Stomach (tissue), 4 donors: ENCODE measurements around the gene PAXIP1.

Source experiments
- EP300 ChIP-seq: sonication (generic); formaldehyde crosslinking; IDR thresholded peaks from one replicate; pipeline ENCODE4 v1.6.1; 2017; ENCODE audit warnings: antibody characterized with exemption
- POLR2A ChIP-seq, 4 donors: fragments of 450-650 bp; IDR thresholded peaks; one replicate each; pipeline ENCODE4 v1.6.1; 2016; ENCODE audit warnings: antibody characterized with exemption in 4 of 4, control low read depth in 2 of 4, mild to moderate bottlenecking in 1 of 4, moderate library complexity in 1 of 4
- POLR2AphosphoS5 ChIP-seq, 3 donors: sonication (generic); formaldehyde crosslinking; IDR thresholded peaks; one replicate each; pipeline ENCODE4 v1.6.1; 2016; ENCODE audit warnings: antibody characterized with exemption in 3 of 3
- TF ChIP-seq, protein P1 (sequence below), 7 experiments: fragments of 450-650 bp in 4 of 7; fragments of 200-600 bp in 3 of 7; sonication (generic) in 3 of 7; IDR thresholded peaks; one replicate each; pipeline ENCODE4 v1.5.1; 2016 to 2019; ENCODE audit warnings: antibody characterized with exemption in 7 of 7, control low read depth in 2 of 7, mild to moderate bottlenecking in 1 of 7

DNA sequence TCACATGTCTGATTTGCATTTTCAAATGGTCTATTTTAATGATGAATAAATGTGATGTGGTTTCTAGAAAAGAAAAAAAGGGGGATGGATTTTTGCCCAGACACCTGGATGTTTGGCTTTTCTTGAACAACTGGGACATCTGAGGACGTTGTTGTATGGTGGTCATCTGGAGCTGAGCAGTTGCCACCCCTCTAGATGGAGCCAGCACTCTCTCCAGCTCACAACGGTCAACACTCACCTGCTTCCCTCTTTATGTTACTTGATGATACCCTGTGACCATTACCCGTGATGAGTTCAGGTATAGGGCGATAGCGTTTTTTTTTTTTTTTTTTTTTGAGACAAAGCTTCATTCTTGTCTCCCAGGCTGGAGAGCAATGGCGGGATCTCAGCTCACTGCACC is 30.1 kb upstream of the PAXIP1 start:
- TF ChIP-seq, protein P1, sequence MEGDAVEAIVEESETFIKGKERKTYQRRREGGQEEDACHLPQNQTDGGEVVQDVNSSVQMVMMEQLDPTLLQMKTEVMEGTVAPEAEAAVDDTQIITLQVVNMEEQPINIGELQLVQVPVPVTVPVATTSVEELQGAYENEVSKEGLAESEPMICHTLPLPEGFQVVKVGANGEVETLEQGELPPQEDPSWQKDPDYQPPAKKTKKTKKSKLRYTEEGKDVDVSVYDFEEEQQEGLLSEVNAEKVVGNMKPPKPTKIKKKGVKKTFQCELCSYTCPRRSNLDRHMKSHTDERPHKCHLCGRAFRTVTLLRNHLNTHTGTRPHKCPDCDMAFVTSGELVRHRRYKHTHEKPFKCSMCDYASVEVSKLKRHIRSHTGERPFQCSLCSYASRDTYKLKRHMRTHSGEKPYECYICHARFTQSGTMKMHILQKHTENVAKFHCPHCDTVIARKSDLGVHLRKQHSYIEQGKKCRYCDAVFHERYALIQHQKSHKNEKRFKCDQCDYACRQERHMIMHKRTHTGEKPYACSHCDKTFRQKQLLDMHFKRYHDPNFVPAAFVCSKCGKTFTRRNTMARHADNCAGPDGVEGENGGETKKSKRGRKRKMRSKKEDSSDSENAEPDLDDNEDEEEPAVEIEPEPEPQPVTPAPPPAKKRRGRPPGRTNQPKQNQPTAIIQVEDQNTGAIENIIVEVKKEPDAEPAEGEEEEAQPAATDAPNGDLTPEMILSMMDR (IDR thresholded peaks at IDR 0.05) = no peak
- TF ChIP-seq POLR2AphosphoS5 (IDR thresholded peaks at IDR 0.05) = no peak
- TF ChIP-seq EP300 = no peak
- no peak for TF ChIP-seq POLR2A (IDR thresholded peaks at IDR 0.05)
